IMR-90 (cell line): ENCODE results near the gene HRH1. TPM values are rescaled to one million over a fixed set of nuclear protein-coding genes. Genes with fewer than 3 reads are reported as not detected.
A peak's percentile ranks its signal among the peaks of the same experiment; 100 is the strongest.

Source experiments
- CTCF ChIP-seq: conservative IDR thresholded peaks from 2 replicates; pipeline ENCODE4 v1.5.1; 2012; ENCODE audit warnings: mild to moderate bottlenecking, low read depth, low read length, improper control_type of control experiment
- SMC3 ChIP-seq: fragments of 150-350 bp; IDR thresholded peaks from 2 replicates; pipeline ENCODE4 v1.6.1; 2016; ENCODE audit warnings: low read depth, mild to moderate bottlenecking, antibody characterized with exemption, low read length, moderate library complexity
- polyA plus RNA-seq, 3 experiments: library from polyadenylated mRNA; depleted of rRNA; stranded (reverse); fragments of >200 nt; gene quantifications; 2 replicates each; pipeline ENCODE4 v1.2.3, GENCODE V29; 2012; ENCODE audit warnings: low replicate concordance in 1 of 3
- total RNA-seq: library from RNA; depleted of rRNA; stranded (reverse); fragments of >200 nt; gene quantifications from 2 replicates; pipeline ENCODE4 v1.2.3, GENCODE V29; 2012

The HRH1 gene
- total and polyA plus RNA-seq, 2 of the 4 experiments (the other 2 are of a cell fraction) = 7.6 to 16.1 TPM

DNA sequence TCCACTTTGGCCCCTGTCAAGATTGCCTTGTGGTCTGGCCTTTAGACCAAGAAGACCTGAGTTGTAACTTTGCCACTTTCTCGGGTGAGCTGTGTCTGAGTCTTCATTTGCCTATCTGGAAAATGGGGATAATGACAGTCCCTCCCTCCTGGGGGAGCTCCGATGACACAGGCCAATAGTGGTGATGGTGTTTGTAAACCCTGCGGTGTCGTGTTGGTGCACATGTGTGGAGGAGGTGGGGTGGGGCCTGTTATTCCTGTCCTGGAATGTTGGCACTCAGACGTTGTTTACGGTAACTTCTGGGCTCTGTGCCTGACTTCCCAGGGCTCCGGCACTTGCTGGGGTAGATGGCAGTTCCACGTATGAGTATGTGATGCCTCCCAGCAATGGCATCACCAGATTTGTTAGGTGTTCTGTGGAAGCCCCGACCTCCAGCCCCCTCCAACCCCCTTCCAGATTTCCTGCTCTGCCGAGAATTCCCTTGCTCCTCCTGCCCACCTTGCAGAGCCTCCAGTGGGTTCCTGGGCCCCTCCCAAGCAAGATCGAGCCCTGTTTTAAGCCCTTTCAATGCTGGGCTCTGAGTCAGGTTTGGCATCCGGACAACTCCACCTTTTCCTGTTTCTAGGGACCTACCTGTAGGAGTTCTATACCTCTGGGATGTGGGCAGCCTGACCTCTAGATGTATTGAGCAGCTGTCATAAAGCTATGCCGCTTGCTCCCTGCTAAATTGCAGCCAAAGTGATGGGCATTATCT is 31.4 kb downstream of the HRH1 start (continued):
- TF ChIP-seq CTCF = peak; percentile 28; the same call in 1 of the 2 replicates
- TF ChIP-seq SMC3 = 0 out of 2 replicates have a peak, but pooled peaks have one; percentile 5
